Keratinocyte (primary cell): ENCODE results near the gene BATF.

Experiments used
- CTCF ChIP-seq, 3 experiments: IDR thresholded peaks in 1 of 3; conservative IDR thresholded peaks in 1 of 3; optimal IDR thresholded peaks in 1 of 3; 2 replicates in 2 of 3; 3 replicates in 1 of 3; pipeline versions ENCODE3 to v1.5.1; 2011; ENCODE audit warnings: low read length in 3 of 3, mild to moderate bottlenecking in 3 of 3, moderate library complexity in 2 of 3, control low read depth in 1 of 3, inconsistent platforms in 1 of 3; ENCODE audit not compliant: insufficient read depth in 2 of 3; ENCODE audit errors: extremely low read depth in 1 of 3
- EZH2 ChIP-seq: IDR thresholded peaks from one replicate; pipeline ENCODE4 v1.6.1; 2012; ENCODE audit warnings: inconsistent platforms, mild to moderate bottlenecking, low read length, moderate library complexity

- TF ChIP-seq CTCF (optimal IDR thresholded peaks at IDR 0.05 in 1 of 3, IDR thresholded peaks at IDR 0.05 in 1 of 3, conservative IDR thresholded peaks at IDR 0.05 in 1 of 3; ENCODE audit: extremely low read depth in 1 of 3, insufficient read depth in 2 of 3, low read length in 3 of 3) (no peak), EZH2 (no peak)
These were observed 9.0 kb downstream of the BATF start for GRCh38 chr14:75531256-75531655.
